IgD-negative memory B cell (primary cell): ENCODE results near the gene HSDL2. TPM values are rescaled to one million over a fixed set of nuclear protein-coding genes. Genes with fewer than 3 reads are reported as not detected.
"Not testable (repeated sequence)": the region's sequence is repeated elsewhere in the genome, so short reads cannot be mapped to it uniquely, and the experiment has no call there.

ENCODE experiments used
- H3K27ac Mint-ChIP-seq, 3 donors: one replicate each; pipeline ENCODE4 v1.8.0; 2020 to 2022; ENCODE audit warnings: mild to moderate bottlenecking in 3 of 3, mixed read lengths in 3 of 3, moderate library complexity in 1 of 3
- H3K27me3 Mint-ChIP-seq: one replicate; pipeline ENCODE4 v1.8.0; 2021; ENCODE audit warnings: mixed read lengths
- H3K36me3 Mint-ChIP-seq: one replicate; pipeline ENCODE4 v1.8.0; 2020; ENCODE audit warnings: mild to moderate bottlenecking, mixed read lengths
- H3K4me1 Mint-ChIP-seq, 3 donors: one replicate each; pipeline ENCODE4 v1.8.0; 2020 to 2022; ENCODE audit warnings: mixed read lengths in 3 of 3, mild to moderate bottlenecking in 1 of 3
- H3K4me3 Mint-ChIP-seq, 4 donors: one replicate each; pipeline ENCODE4 v1.8.0; 2020 to 2022; ENCODE audit warnings: mild to moderate bottlenecking in 4 of 4, mixed read lengths in 4 of 4, moderate library complexity in 3 of 4
- H3K9me3 Mint-ChIP-seq, 3 donors: one replicate each; pipeline ENCODE4 v1.8.0; 2020 to 2021; ENCODE audit warnings: mixed read lengths in 3 of 3, mild to moderate bottlenecking in 1 of 3
- polyA plus RNA-seq: library from polyadenylated mRNA; unstranded; fragments of 300-500 nt; fragmentation: Illumina TruSeq; gene quantifications from one replicate; pipeline ENCODE4 v1.2.3, GENCODE V29; 2021

Gene HSDL2
- polyA plus RNA-seq, 1 donor from 2014 or later: 20.5 TPM

DNA sequence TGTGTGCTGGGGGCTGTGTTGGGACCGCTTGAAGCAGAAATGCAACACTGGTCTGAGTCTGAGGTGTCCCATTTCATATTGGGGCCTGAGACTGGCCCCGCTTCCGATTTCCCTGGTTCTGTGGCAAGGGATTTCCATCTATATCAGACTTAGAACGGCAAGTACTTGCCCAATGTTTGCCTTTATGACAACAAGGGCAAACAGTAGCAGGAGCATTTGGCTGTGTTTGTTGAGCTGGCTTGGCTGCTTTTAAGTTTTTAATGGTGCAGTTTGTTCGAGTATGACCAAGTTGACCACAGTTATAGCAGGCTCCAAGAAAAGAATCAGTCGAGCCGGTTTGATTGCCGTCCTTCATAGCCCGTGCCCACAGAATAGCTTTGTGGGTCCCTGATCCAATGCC is 17.0 kb downstream of the HSDL2 start:
- peaks cover 0 to 3% (median 0%) of the 10 kb centered on the region in 3 donors for H3K4me1 Mint-ChIP-seq
- H3K4me3 Mint-ChIP-seq: no peak overlapping the region
- H3K27me3 Mint-ChIP-seq: no peaks in the 10 kb centered on the region
- peaks cover 19% of the 10 kb centered on the region for H3K36me3 Mint-ChIP-seq
- H3K9me3 Mint-ChIP-seq: peaks cover 5 to 12% (median 9%) of the 10 kb centered on the region in 3 donors
- H3K27ac Mint-ChIP-seq: no peak overlapping the region

DNA sequence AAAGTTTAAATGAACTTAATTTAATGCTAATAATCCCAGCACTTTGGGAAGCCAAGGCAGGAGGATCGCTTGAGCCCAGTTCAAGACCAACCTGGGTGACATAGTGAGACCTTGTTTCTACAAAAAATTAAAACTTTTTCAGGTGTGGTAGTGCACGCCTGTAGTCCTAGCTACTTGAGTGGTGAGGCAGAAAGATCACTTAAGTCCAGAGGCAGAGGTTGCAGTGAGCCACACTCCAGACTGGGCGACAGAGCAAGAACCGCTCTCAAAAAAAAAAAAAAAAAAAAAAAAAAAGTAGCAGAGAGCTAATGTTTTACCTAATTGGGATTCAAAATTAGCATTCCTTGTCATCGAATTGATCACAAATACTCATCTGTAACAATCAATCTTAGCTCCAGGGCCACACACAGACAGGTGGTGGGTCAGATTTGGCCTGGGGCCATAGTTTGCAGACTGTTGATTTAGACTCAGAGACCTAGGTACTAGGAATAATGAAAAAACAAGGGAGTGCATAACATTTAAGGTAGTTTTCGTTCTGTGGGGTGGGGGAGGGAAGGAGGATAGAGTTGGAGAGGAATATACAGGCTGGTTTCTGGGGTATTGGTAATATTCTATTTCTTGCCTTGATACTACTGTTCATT is 21.4 kb downstream of the HSDL2 start:
- H3K4me3 Mint-ChIP-seq: no peak overlapping the region

DNA sequence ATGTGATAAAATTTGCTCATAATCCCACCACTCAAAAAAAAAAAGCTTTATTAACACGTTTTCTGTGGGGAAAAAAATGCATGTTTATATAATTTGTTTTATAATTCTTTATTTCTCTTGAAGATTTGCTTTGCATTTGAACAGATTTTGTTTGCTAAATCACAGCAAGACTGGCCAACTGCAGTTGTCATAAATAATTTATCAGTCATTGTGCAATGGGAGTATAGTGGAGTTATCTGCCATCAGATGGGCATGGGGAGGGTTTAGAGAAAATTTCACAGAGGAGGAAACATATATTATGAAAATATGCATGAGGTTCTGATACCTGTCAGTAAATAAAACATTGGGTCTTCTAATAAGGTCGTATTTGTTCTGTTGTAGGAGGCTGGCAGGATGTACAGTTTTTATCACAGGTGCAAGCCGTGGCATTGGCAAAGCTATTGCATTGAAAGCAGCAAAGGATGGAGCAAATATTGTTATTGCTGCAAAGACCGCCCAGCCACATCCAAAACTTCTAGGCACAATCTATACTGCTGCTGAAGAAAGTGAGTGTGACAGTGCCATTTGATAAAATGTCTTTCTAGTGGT is 23.8 kb downstream of the HSDL2 start:
- Mint-ChIP-seq H3K4me3 (no peak overlapping the region), H3K27me3 (no peaks in the 10 kb centered on the region), H3K9me3 (peaks cover 2 to 4% (median 3%) of the 10 kb centered on the region in 3 donors), H3K4me1 (peaks cover 0 to 3% (median 0%) of the 10 kb centered on the region in 3 donors), H3K27ac (peak overlapping the region in 1 of 3 donors; percentile 50), H3K36me3 (peaks cover 16% of the 10 kb centered on the region)

More for the DNA sequence above, 21.4 kb downstream of the HSDL2 start:
- peaks cover 5 to 12% (median 9%) of the 10 kb centered on the region in 3 donors for H3K9me3 Mint-ChIP-seq
- H3K27ac Mint-ChIP-seq: no peak overlapping the region
- H3K36me3 Mint-ChIP-seq: peaks cover 18% of the 10 kb centered on the region
- peaks cover 0 to 3% (median 0%) of the 10 kb centered on the region in 3 donors for H3K4me1 Mint-ChIP-seq
- H3K27me3 Mint-ChIP-seq: no peaks in the 10 kb centered on the region

DNA sequence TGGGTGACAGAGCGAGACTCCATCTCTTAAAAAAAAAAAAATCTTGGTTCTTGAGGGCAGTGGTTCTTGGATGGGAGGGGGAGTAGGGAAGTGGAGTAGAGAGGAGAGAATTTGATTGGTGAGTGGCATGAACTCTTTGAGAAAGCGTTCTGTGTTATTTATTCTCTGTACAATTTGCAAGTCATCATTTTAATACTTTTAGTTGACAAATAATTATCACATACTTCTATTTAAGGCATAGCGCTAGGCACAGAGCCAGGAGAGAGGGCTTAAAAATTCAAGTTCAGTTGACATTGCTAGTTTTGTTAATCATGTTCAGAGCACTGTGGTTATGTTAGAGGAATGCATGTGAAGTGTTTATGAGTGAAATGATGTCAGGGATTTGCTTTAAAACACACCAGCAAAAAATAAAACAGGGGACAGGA is 24.6 kb downstream of the HSDL2 start:
- peaks cover 15% of the 10 kb centered on the region for H3K36me3 Mint-ChIP-seq
- peak overlapping the region in 1 of 3 donors; percentile 47 for H3K27ac Mint-ChIP-seq
- H3K4me1 Mint-ChIP-seq: peaks cover 0 to 3% (median 0%) of the 10 kb centered on the region in 3 donors

DNA sequence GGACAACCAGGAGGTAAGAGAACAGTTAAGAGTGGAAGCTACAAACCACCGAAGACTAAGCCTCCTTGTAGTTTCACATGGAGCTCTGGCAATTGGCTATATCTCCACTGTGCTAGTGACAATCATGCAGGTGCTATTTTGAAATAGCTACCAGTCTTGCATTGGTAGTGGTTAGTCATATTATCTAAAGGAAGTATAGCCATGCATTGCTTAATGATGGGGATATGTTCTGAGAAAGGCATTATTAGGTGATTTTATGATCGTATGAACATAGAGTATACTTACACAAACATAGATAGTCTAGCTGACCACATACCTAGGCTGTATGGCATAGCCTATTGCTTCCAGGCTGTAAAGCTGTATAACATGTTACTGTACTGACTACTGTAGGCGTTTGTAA is 28.4 kb downstream of the HSDL2 start:
- H3K27ac Mint-ChIP-seq: no peak overlapping the region
- no peaks in the 10 kb centered on the region for H3K27me3 Mint-ChIP-seq
- peaks cover 11% of the 10 kb centered on the region for H3K36me3 Mint-ChIP-seq
- H3K4me3 Mint-ChIP-seq: no peak overlapping the region
- H3K4me1 Mint-ChIP-seq: no peaks in the 10 kb centered on the region
- no peaks in the 10 kb centered on the region for H3K9me3 Mint-ChIP-seq

More for the DNA sequence above, 24.6 kb downstream of the HSDL2 start:
- Mint-ChIP-seq H3K27me3 (no peaks in the 10 kb centered on the region), H3K4me3 (no peak overlapping the region), H3K9me3 (no peaks in the 10 kb centered on the region)

DNA sequence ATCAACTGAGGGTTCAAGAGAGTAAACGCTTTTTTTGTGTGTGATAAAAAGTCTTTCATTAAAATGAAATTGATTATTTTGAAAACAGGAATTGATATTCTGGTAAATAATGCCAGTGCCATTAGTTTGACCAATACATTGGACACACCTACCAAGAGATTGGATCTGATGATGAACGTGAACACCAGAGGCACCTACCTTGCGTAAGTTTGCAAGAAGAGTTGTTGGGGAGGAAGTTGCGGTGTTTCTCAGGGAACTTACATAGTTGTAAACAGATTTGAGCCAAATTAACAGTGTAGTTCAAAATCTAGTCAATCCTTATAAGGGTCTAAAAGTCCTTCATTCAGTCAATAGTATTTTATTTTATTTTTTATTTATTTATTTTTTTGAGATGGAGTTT is 28.9 kb downstream of the HSDL2 start:
- peaks cover 11% of the 10 kb centered on the region for H3K36me3 Mint-ChIP-seq
- H3K27ac Mint-ChIP-seq: no peak overlapping the region
- no peaks in the 10 kb centered on the region for H3K27me3 Mint-ChIP-seq
- H3K9me3 Mint-ChIP-seq: no peaks in the 10 kb centered on the region
- no peak overlapping the region for H3K4me3 Mint-ChIP-seq
- no peaks in the 10 kb centered on the region for H3K4me1 Mint-ChIP-seq

DNA sequence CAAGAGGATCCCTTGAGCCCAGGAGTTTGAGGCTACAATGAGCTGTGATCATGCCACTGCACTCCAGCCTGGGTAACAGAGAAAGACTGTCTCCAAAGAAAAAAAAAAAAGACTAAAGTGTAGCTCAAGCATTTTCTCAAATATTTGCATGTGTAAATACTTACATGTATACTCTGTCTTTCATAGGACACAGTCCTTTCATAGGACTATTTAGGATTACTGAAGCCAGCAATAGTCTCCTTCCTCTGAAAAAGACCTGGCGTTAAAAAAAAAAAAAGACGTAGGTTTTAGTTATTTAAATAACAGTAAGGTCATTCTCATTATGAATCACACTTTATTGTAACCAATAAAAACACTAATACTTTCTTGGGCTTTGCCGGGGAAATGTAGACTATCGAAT is 29.9 kb downstream of the HSDL2 start:
- peaks cover 9% of the 10 kb centered on the region for H3K36me3 Mint-ChIP-seq
- no peaks in the 10 kb centered on the region for H3K9me3 Mint-ChIP-seq
- H3K27ac Mint-ChIP-seq: no peak overlapping the region
- no peaks in the 10 kb centered on the region for H3K4me1 Mint-ChIP-seq
- H3K27me3 Mint-ChIP-seq: no peaks in the 10 kb centered on the region
- H3K4me3 Mint-ChIP-seq: no peak overlapping the region

DNA sequence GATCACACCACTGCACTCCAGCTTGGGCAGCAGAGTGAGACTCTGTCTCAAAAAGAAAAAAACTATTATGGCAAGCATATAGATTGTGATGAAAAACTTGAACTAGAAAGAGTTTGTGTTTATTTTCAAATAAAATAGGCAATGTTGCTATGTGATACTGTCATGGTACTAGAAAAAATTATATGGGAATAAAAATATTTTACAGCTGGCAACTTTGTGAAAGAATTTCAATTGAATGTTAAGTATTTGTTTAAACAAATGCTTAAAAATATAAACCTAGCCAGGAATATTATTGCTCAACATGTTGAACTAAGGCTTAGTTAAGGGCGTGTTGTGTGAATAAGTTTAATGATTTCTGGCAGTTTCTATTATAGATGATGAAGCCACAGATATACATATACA is 31.7 kb downstream of the HSDL2 start:
- Mint-ChIP-seq H3K4me1 (no peaks in the 10 kb centered on the region), H3K27ac (no peak overlapping the region), H3K27me3 (no peaks in the 10 kb centered on the region), H3K4me3 (no peak overlapping the region), H3K36me3 (peaks cover 3% of the 10 kb centered on the region), H3K9me3 (no peaks in the 10 kb centered on the region)

DNA sequence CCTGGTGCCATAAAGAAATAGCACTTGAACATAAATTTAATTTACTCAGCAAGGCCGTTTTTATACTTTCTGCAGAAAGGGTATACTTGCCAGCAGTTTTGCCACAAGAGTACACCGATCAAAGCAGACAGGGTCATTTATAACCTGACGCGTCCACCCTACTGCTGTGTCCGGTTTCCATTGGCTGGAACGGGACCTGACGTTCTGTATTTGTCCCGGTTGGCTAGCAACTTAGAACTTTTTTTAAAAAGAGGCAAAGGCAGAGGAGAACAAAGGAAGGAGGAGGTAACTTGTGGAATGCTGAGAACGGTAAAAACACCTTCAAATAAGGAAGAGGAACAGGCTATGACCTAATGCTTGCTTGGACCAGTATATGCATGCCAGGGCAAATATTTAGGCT is 33.8 kb downstream of the HSDL2 start:
- not testable (repeated sequence) for H3K36me3 Mint-ChIP-seq, H3K27me3 Mint-ChIP-seq, H3K9me3 Mint-ChIP-seq, H3K27ac Mint-ChIP-seq, H3K4me1 Mint-ChIP-seq
- peak overlapping the region in 1 of 4 donors; percentile 65 for H3K4me3 Mint-ChIP-seq

DNA sequence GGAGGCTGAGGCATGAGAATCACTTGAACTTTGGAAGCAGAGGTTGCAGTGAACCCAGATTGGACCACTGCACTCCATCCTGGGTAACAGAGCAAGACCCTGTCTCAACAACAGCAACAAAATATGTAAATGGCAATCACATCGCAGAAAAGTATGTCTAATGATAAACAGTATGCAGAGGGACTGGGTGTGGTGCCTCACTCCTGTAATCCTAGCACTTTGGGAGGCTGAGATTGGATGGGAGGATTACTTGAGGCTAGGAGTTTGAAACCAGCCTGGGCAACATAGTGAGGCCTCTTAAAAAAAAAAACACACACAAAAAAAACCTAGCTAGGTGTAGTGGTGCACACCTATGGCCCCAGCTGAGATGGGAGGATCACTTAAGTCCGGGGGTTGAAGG is 40.3 kb downstream of the HSDL2 start:
- Mint-ChIP-seq H3K4me1 (no peaks in the 10 kb centered on the region), H3K36me3 (peaks cover 10% of the 10 kb centered on the region), H3K4me3 (peak overlapping the region in 1 of 4 donors; percentile 2), H3K27ac (peak overlapping the region in 1 of 3 donors; percentile 32), H3K9me3 (no peaks in the 10 kb centered on the region), H3K27me3 (no peaks in the 10 kb centered on the region)

DNA sequence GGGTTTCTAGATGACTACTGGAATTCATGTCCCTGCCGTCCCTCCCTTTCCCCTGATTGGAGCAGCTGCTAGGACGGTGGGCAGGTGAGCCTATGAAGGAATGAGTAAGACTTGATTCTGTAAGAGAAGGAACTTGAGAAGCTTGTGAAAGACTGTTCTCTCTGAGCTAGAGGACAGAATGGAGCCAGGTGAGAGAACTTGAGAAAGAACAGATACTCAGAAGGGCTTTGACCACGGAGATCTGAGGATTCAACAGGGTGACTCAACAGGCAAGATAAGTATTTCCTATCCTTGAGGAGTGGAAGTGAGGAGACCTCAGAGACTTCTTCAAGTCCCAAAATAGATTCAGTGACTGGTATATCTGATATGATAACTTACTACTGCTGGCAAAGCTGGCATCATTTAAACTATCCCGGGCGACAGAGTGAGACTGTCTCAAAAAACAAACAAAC is 41.9 kb downstream of the HSDL2 start:
- no peak overlapping the region for H3K4me3 Mint-ChIP-seq
- H3K27ac Mint-ChIP-seq: no peak overlapping the region
- H3K9me3 Mint-ChIP-seq: no peaks in the 10 kb centered on the region
- H3K27me3 Mint-ChIP-seq: no peaks in the 10 kb centered on the region
- no peaks in the 10 kb centered on the region for H3K4me1 Mint-ChIP-seq
- H3K36me3 Mint-ChIP-seq: peaks cover 10% of the 10 kb centered on the region

DNA sequence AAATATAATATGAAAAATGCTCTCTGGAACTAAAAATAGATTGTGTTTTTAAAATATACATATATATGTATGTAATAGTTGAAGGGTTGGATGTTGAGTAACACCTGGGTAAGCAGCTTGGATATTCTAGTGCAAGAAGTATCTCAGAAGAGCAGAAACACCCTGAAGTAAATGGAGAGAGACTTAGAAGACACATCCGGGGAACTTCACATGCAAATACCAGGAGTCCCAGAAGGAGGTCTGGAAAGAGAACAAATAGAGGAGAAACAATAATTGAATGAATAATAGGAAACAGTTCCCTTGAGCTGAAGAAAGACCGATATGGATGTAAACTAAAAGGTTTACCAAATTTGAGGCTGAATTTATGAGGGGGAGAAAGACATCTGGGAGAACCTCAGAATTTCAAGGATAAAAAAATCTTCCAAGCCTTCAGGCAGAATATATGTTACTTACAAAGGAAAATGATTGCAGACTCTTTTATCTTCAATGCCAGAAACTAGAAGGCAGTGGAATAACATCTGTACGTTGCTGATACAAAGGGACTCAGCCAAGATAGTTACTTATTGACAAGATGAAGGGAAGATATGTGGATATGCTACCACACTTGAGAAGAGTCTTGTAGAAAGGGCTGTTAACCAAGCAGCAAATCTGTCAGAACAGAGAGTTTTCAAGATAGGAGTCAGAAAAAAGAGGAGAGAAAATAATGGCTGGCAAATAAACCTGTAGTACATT is 42.7 kb downstream of the HSDL2 start:
- Mint-ChIP-seq H3K9me3 (no peaks in the 10 kb centered on the region), H3K4me3 (no peak overlapping the region), H3K36me3 (peaks cover 14% of the 10 kb centered on the region), H3K27ac (no peak overlapping the region), H3K27me3 (no peaks in the 10 kb centered on the region), H3K4me1 (no peaks in the 10 kb centered on the region)

DNA sequence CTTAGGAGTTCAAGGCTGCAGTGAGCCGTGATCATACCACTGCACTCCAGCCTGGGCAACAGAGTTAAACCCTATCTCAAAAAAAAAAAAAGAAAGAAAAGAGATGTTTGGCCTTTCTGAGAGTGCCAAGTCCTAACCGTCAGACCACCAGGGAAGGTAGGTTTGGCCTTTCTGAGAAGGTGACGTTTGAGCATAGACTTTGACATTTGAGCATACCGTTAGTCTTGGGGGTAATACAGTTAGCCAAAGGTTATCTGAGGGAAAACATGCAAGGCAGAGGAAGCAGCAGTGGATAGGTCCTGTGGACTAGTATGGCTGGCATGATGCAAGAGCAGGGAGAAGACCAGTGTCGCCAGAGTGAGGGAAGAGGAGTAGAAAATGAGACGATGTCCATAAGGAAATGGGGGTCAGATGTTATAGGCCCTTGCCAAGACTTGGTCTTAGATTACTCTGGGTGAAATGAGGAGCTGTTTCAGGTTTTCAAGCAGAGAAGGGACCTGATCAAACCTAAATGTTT is 50.2 kb downstream of the HSDL2 start:
- Mint-ChIP-seq H3K36me3 (peaks cover 34% of the 10 kb centered on the region), H3K4me3 (no peak overlapping the region), H3K9me3 (no peaks in the 10 kb centered on the region), H3K27ac (no peak overlapping the region), H3K4me1 (peaks cover 0 to 2% (median 0%) of the 10 kb centered on the region in 3 donors), H3K27me3 (no peaks in the 10 kb centered on the region)

DNA sequence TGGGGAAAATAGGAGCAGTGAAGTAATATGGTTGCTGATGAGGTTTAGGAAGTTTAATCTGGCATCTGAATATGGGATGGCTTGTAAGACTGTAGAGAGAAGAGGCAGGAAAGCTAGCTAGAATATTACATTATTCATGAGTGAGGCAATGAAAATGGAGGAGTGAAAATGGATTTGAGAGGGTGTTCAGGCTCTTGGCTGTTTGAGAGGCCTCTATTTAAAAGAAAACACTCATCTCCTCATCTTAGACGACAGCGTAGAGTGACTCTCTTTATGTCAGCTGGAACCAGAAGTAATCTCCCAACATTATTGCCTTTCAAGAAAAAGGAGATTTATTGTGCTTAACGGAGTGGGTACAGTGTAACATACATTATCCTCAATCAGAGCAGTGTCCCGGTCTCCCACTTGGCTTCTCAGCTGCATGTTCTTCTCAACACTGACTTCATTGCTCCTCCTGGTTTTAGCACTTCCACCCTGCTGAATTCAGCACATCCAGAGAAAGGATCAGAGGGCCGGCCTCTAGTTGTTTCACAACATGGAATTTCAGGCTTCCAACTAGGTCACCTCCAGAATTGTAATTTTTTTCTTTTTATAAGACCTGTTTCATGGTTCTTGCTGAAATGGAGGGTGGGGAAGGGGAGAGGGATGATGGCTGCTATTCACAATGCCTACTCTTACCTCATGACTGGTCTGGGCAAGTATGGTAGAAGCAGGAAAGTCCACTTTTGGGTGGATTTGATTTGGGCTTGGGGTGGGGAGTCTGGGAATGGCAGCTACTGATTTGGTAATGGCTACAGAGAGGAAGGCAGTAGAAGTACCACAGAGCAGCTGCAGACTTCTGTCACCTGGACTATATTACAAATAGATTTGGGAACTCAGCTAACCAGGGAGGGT is 53.8 kb downstream of the HSDL2 start:
- no peak overlapping the region for H3K4me3 Mint-ChIP-seq
- no peak overlapping the region for H3K27ac Mint-ChIP-seq
- H3K36me3 Mint-ChIP-seq: peaks cover 27% of the 10 kb centered on the region
- peaks cover 0 to 2% (median 0%) of the 10 kb centered on the region in 3 donors for H3K4me1 Mint-ChIP-seq
- no peaks in the 10 kb centered on the region for H3K27me3 Mint-ChIP-seq
- no peaks in the 10 kb centered on the region for H3K9me3 Mint-ChIP-seq
